HepG2 (cell line): Measurements from ENCODE around the gene KDM6B. TPM values are rescaled to one million over a fixed set of nuclear protein-coding genes. Genes with fewer than 3 reads are reported as not detected.

ENCODE experiments used
- CHCHD3 ChIP-seq: sonication (generic); formaldehyde crosslinking; IDR thresholded peaks from 2 replicates; pipeline ENCODE4 v1.8.0; 2022; ENCODE audit warnings: mild to moderate bottlenecking, missing genetic modification reagents, moderate library complexity
- DMAP1 ChIP-seq: IDR thresholded peaks from 2 replicates; pipeline ENCODE4 v1.6.1; 2016
- DNMT3B ChIP-seq: conservative IDR thresholded peaks from 2 replicates; pipeline ENCODE4 v1.6.1; 2016; ENCODE audit warnings: missing biosample characterization, control low read depth
- ETV6 ChIP-seq: sonication (generic); formaldehyde crosslinking; conservative IDR thresholded peaks from 2 replicates; pipeline ENCODE4 v1.4.0; 2020; ENCODE audit warnings: missing genetic modification reagents
- FOXP4 ChIP-seq: sonication (generic); formaldehyde crosslinking; IDR thresholded peaks from 2 replicates; pipeline ENCODE4 v1.4.0; 2020; ENCODE audit warnings: missing genetic modification reagents
- GTF2F1 ChIP-seq: fragments of 150-350 bp; IDR thresholded peaks from 2 replicates; pipeline ENCODE4 v1.6.1; 2014; ENCODE audit warnings: low read length
- IRF2 ChIP-seq: IDR thresholded peaks from 2 replicates; pipeline ENCODE4 v1.6.1; 2018; ENCODE audit warnings: missing genetic modification reagents, missing compliant biosample characterization
- NR2F1 ChIP-seq, 2 experiments: fragments of 450-650 bp in 1 of 2; formaldehyde crosslinking in 1 of 2; IDR thresholded peaks; 2 replicates each; pipeline versions ENCODE4 v1.5.0 to v1.6.1; 2016 to 2020; ENCODE audit warnings: mild to moderate bottlenecking in 1 of 2, missing compliant biosample characterization in 1 of 2, missing genetic modification reagents in 1 of 2, moderate library complexity in 1 of 2
- THAP11 ChIP-seq: IDR thresholded peaks from 2 replicates; pipeline ENCODE4 v1.6.1; 2016; ENCODE audit warnings: missing biosample characterization, missing genetic modification reagents
- THYN1 ChIP-seq: sonication (generic); formaldehyde crosslinking; IDR thresholded peaks from 2 replicates; pipeline ENCODE4 v1.8.1; 2023; ENCODE audit warnings: low read depth, mild to moderate bottlenecking, moderate library complexity, missing genetic modification reagents, borderline replicate concordance
- ZBTB8A ChIP-seq: sonication (generic); formaldehyde crosslinking; IDR thresholded peaks from 2 replicates; pipeline ENCODE4 v1.4.0; 2020; ENCODE audit warnings: mild to moderate bottlenecking, low read depth, missing genetic modification reagents, borderline replicate concordance
- ZFP62 ChIP-seq: sonication (generic); formaldehyde crosslinking; IDR thresholded peaks from 2 replicates; pipeline ENCODE4 v1.4.0; 2020; ENCODE audit warnings: missing genetic modification reagents
- ZNF160 ChIP-seq: sonication (generic); formaldehyde crosslinking; IDR thresholded peaks from 2 replicates; pipeline ENCODE4 v1.8.0; 2022; ENCODE audit warnings: mild to moderate bottlenecking, inconsistent platforms, missing genetic modification reagents
- ZNF460 ChIP-seq: sonication (generic); formaldehyde crosslinking; IDR thresholded peaks from 2 replicates; pipeline ENCODE4 v1.5.1; 2020; ENCODE audit warnings: missing genetic modification reagents, mild to moderate bottlenecking, borderline replicate concordance
- ZNF670 ChIP-seq: sonication (generic); formaldehyde crosslinking; IDR thresholded peaks from 2 replicates; pipeline ENCODE4 v1.8.0; 2022; ENCODE audit warnings: mild to moderate bottlenecking, missing genetic modification reagents, borderline replicate concordance
- ZNF703 ChIP-seq: sonication (generic); formaldehyde crosslinking; IDR thresholded peaks from 2 replicates; pipeline ENCODE4 v1.5.1; 2020; ENCODE audit warnings: missing genetic modification reagents, mild to moderate bottlenecking, moderate library complexity, borderline replicate concordance
- ZNF788 ChIP-seq: sonication (generic); formaldehyde crosslinking; IDR thresholded peaks from 2 replicates; pipeline ENCODE4 v1.5.0; 2020; ENCODE audit warnings: mild to moderate bottlenecking, missing genetic modification reagents, borderline replicate concordance
- ZSCAN22 ChIP-seq: sonication (generic); formaldehyde crosslinking; IDR thresholded peaks from 2 replicates; pipeline ENCODE4 v1.4.0; 2020; ENCODE audit warnings: mild to moderate bottlenecking, missing genetic modification reagents
- ZSCAN31 ChIP-seq: sonication (generic); formaldehyde crosslinking; IDR thresholded peaks from 2 replicates; pipeline ENCODE4 v1.5.0; 2020; ENCODE audit warnings: low read depth, mild to moderate bottlenecking, missing genetic modification reagents
- polyA plus RNA-seq, 8 experiments: library from polyadenylated mRNA; depleted of rRNA in 3 of 8; stranded (reverse) in 7 of 8; unstranded in 1 of 8; fragments of >200 nt; fragmentation: Illumina TruSeq in 4 of 8; extraction: Trizol in 4 of 8; gene quantifications; 2 replicates each; pipeline versions ENCODE4 v1.2.1 to v1.2.3, GENCODE V29; 2011 to 2016; ENCODE audit warnings: low read depth in 4 of 8, missing spikeins in 1 of 8, mixed read lengths in 1 of 8; ENCODE audit not compliant: insufficient read depth in 1 of 8
- total RNA-seq, 5 experiments: library from RNA; depleted of rRNA; stranded (reverse); fragments of >200 nt; fragmentation: Illumina TruSeq; extraction: Trizol; gene quantifications; 2 replicates each; pipeline ENCODE4 v1.2.3, GENCODE V29; 2016; ENCODE audit warnings: low read depth in 1 of 5
- TF ChIP-seq, protein P1 (sequence below): sonication (generic); formaldehyde crosslinking; IDR thresholded peaks from 2 replicates; pipeline ENCODE4 v1.4.0; 2020; ENCODE audit warnings: mild to moderate bottlenecking, missing genetic modification reagents
- TF ChIP-seq, protein P2 (sequence below): sonication (generic); formaldehyde crosslinking; IDR thresholded peaks from 2 replicates; pipeline ENCODE4 v1.5.1; 2020; ENCODE audit warnings: mild to moderate bottlenecking, missing genetic modification reagents, moderate library complexity
- TF ChIP-seq, protein P3 (sequence below): IDR thresholded peaks from 2 replicates; pipeline ENCODE4 v1.6.1; 2012; ENCODE audit warnings: low read depth, low read length, improper control_type of control experiment
- TF ChIP-seq, protein P4 (sequence below): sonication (generic); formaldehyde crosslinking; IDR thresholded peaks from 2 replicates; pipeline ENCODE4 v1.5.0; 2020; ENCODE audit warnings: missing genetic modification reagents

Gene KDM6B
- total and polyA plus RNA-seq, 2 of the 13 experiments (the other 11 are each of a cell fraction or from before 2014, with no cell fraction given) = 1.3 to 2.1 TPM

GRCh38 chr17:7833011-7833794, 814 bp upstream of the KDM6B start (continued):
- TF ChIP-seq, protein P1, sequence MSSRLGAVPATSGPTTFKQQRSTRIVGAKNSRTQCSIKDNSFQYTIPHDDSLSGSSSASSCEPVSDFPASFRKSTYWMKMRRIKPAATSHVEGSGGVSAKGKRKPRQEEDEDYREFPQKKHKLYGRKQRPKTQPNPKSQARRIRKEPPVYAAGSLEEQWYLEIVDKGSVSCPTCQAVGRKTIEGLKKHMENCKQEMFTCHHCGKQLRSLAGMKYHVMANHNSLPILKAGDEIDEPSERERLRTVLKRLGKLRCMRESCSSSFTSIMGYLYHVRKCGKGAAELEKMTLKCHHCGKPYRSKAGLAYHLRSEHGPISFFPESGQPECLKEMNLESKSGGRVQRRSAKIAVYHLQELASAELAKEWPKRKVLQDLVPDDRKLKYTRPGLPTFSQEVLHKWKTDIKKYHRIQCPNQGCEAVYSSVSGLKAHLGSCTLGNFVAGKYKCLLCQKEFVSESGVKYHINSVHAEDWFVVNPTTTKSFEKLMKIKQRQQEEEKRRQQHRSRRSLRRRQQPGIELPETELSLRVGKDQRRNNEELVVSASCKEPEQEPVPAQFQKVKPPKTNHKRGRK (CRISPR knock-in tag) = no peak
- no peak for TF ChIP-seq DMAP1 (CRISPR knock-in tag)
- TF ChIP-seq ZNF160 (CRISPR knock-in tag) = no peak
- no peak for TF ChIP-seq ZNF460 (CRISPR knock-in tag)
- TF ChIP-seq ZFP62 (CRISPR knock-in tag) = no peak
- no peak for TF ChIP-seq FOXP4 (CRISPR knock-in tag)
- no peak for TF ChIP-seq DNMT3B (CRISPR knock-in tag)
- TF ChIP-seq NR2F1 (CRISPR knock-in tag; IDR thresholded peaks at IDR 0.05) = no peak
- no peak for TF ChIP-seq THAP11
- TF ChIP-seq ZSCAN31 = no peak
- TF ChIP-seq ZNF703 (CRISPR knock-in tag) = no peak
- peak; percentile 33; the same call in 1 of the 2 replicates for TF ChIP-seq ZNF670 (CRISPR knock-in tag)
- no peak for TF ChIP-seq ZSCAN22 (CRISPR knock-in tag)
- TF ChIP-seq, protein P2, sequence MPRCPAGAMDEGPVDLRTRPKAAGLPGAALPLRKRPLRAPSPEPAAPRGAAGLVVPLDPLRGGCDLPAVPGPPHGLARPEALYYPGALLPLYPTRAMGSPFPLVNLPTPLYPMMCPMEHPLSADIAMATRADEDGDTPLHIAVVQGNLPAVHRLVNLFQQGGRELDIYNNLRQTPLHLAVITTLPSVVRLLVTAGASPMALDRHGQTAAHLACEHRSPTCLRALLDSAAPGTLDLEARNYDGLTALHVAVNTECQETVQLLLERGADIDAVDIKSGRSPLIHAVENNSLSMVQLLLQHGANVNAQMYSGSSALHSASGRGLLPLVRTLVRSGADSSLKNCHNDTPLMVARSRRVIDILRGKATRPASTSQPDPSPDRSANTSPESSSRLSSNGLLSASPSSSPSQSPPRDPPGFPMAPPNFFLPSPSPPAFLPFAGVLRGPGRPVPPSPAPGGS (CRISPR knock-in tag) = no peak
- no peak for TF ChIP-seq GTF2F1
- no peak for TF ChIP-seq THYN1 (CRISPR knock-in tag)
- 0 out of 2 replicates have a peak, but pooled peaks have one; percentile 15 for TF ChIP-seq ZNF788 (CRISPR knock-in tag)
- no peak for TF ChIP-seq ZBTB8A (CRISPR knock-in tag)
- no peak for TF ChIP-seq CHCHD3
- no peak for TF ChIP-seq IRF2 (CRISPR knock-in tag)
- TF ChIP-seq, protein P3, sequence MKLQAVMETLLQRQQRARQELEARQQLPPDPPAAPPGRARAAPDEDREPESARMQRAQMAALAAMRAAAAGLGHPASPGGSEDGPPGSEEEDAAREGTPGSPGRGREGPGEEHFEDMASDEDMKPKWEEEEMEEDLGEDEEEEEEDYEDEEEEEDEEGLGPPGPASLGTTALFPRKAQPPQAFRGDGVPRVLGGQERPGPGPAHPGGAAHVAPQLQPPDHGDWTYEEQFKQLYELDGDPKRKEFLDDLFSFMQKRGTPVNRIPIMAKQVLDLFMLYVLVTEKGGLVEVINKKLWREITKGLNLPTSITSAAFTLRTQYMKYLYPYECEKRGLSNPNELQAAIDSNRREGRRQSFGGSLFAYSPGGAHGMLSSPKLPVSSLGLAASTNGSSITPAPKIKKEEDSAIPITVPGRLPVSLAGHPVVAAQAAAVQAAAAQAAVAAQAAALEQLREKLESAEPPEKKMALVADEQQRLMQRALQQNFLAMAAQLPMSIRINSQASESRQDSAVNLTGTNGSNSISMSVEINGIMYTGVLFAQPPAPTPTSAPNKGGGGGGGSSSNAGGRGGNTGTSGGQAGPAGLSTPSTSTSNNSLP = no peak
- TF ChIP-seq ETV6 = no peak
- TF ChIP-seq, protein P4, sequence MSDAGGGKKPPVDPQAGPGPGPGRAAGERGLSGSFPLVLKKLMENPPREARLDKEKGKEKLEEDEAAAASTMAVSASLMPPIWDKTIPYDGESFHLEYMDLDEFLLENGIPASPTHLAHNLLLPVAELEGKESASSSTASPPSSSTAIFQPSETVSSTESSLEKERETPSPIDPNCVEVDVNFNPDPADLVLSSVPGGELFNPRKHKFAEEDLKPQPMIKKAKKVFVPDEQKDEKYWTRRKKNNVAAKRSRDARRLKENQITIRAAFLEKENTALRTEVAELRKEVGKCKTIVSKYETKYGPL (CRISPR knock-in tag) = no peak
